HepG2 (cell line): ENCODE measurements around the gene SH3PXD2A. TPM values are rescaled to one million over a fixed set of nuclear protein-coding genes. Genes with fewer than 3 reads are reported as not detected.

Experiments
- ATAC-seq: fragments of 200-7000 bp; cut with Tn5 transposase; 3 replicates; pipeline ENCODE4 v1.9.1; 2020; ENCODE audit warnings: mild to moderate bottlenecking, moderate library complexity
- BruUV-seq: library from RNA; stranded (reverse); fragments of 400-500 nt; replicated peaks from 2 replicates; lab custom pipeline; 2021; lab: Mats Ljungman, UMichigan
- CTCF ChIA-PET: fragments of 300-600 bp; formaldehyde crosslinking; extraction: SDS; loops from one replicate; lab custom pipeline; 2021; ENCODE audit warnings: low total read pairs, inconsistent platforms, low intra/inter-chr PET ratio; lab: Yijun Ruan, JAX
- POLR2A ChIA-PET: fragments of 350-600 bp; sonication (Branson Sonifier 250); formaldehyde crosslinking; loops from one replicate; lab custom pipeline; 2020; ENCODE audit warnings: antibody characterized with exemption, inconsistent platforms; lab: Yijun Ruan, JAX
- DNase-seq: peaks from one replicate; pipeline ENCODE4 v3.0.0-alpha.2; 2015; ENCODE audit warnings: low spot score
- FAIRE-seq: peaks from 3 replicates; lab custom pipeline; 2011; peaks lifted over from hg19 to GRCh38; lab: Jason Lieb, UNC
- H2AFZ ChIP-seq: one replicate; pipeline ENCODE4 v1.6.1; 2011; ENCODE audit warnings: low read length, inconsistent platforms
- H3K27ac ChIP-seq: fragments of 300-600 bp; 3 replicates; pipeline ENCODE4 v1.8.0; 2011; ENCODE audit warnings: mixed run types, mild to moderate bottlenecking, mixed read lengths, low read length, inconsistent platforms; ENCODE audit not compliant: insufficient read depth; ENCODE audit errors: extremely low read length
- H3K27me3 ChIP-seq, 2 experiments: fragments of 200-600 bp in 1 of 2; 2 replicates in 1 of 2; 3 replicates in 1 of 2; pipeline versions ENCODE4 v1.6.0 to v1.8.0; 2011; ENCODE audit warnings: low read length in 2 of 2, mild to moderate bottlenecking in 2 of 2, moderate library complexity in 2 of 2, inconsistent platforms in 1 of 2; ENCODE audit not compliant: insufficient read depth in 2 of 2, control insufficient read depth in 1 of 2
- H3K36me3 ChIP-seq, 2 experiments: fragments of 200-600 bp in 1 of 2; replicated peaks in 1 of 2; 2 replicates in 1 of 2; 3 replicates in 1 of 2; pipeline versions ENCODE4 v1.5.1 to v1.8.0; 2011; ENCODE audit warnings: low read length in 2 of 2, inconsistent platforms in 1 of 2; ENCODE audit not compliant: insufficient read depth in 2 of 2, control insufficient read depth in 1 of 2
- H3K4me1 ChIP-seq: 2 replicates; pipeline ENCODE4 v1.5.1; 2012; ENCODE audit warnings: low read length, inconsistent platforms; ENCODE audit not compliant: insufficient read depth
- H3K4me2 ChIP-seq: 2 replicates; pipeline ENCODE4 v1.6.0; 2011; ENCODE audit warnings: low read depth, low read length, inconsistent platforms
- H3K4me3 ChIP-seq, 3 experiments: fragments of 200-600 bp in 1 of 3; sonication (generic), shearing (Covaris generic) in 1 of 3; replicated peaks in 1 of 3; 2 replicates each; pipeline ENCODE4 v1.5.1; 2011 to 2016; ENCODE audit warnings: low read length in 3 of 3, inconsistent platforms in 2 of 3, low read depth in 2 of 3, mild to moderate bottlenecking in 2 of 3, control low read depth in 1 of 3, mixed read lengths in 1 of 3; ENCODE audit not compliant: insufficient read depth in 1 of 3
- H3K79me2 ChIP-seq: one replicate; pipeline ENCODE4 v1.6.1; 2011; ENCODE audit warnings: low read length, inconsistent platforms; ENCODE audit not compliant: insufficient read depth
- H3K9ac ChIP-seq: 2 replicates; pipeline ENCODE4 v1.6.0; 2011; ENCODE audit warnings: mild to moderate bottlenecking, low read depth, low read length, inconsistent platforms; ENCODE audit not compliant: insufficient read depth
- H3K9me3 ChIP-seq: 2 replicates; pipeline ENCODE4 v1.5.1; 2012; ENCODE audit warnings: mild to moderate bottlenecking, low read length
- H4K20me1 ChIP-seq: 2 replicates; pipeline ENCODE4 v1.6.0; 2011; ENCODE audit warnings: inconsistent platforms, mild to moderate bottlenecking, low read length, moderate library complexity; ENCODE audit not compliant: insufficient read depth
- RBM22 ChIP-seq: fragments of 200-400 bp; formaldehyde crosslinking; optimal IDR thresholded peaks from 2 replicates; pipeline ENCODE3; 2017; ENCODE audit warnings: mild to moderate bottlenecking, low read length, moderate library complexity
- SMYD3 ChIP-seq: sonication (generic); formaldehyde crosslinking; IDR thresholded peaks from 2 replicates; pipeline ENCODE4 v1.8.1; 2023; ENCODE audit warnings: mild to moderate bottlenecking, missing genetic modification reagents
- SRSF9 ChIP-seq: fragments of 200-400 bp; formaldehyde crosslinking; IDR thresholded peaks from 2 replicates; pipeline ENCODE4 v1.6.1; 2018; ENCODE audit warnings: borderline replicate concordance, mild to moderate bottlenecking, low read depth, low read length; ENCODE audit not compliant: insufficient read depth, poor library complexity, severe bottlenecking
- SYNCRIP ChIP-seq: fragments of 200-400 bp; formaldehyde crosslinking; IDR thresholded peaks from 2 replicates; pipeline ENCODE4 v1.6.1; 2018; ENCODE audit warnings: mild to moderate bottlenecking, low read depth, low read length; ENCODE audit not compliant: insufficient read depth
- ZNF691 ChIP-seq: sonication (generic); formaldehyde crosslinking; IDR thresholded peaks from 2 replicates; pipeline ENCODE4 v1.4.0; 2020; ENCODE audit warnings: missing genetic modification reagents, low read depth, mild to moderate bottlenecking, borderline replicate concordance
- whole genome bisulfite sequencing: methylation state at CpG from one replicate; pipeline ENCODE4 v1.1.6; 2017; ENCODE audit warnings: low lambda C conversion rate; 5-methylcytosine and 5-hydroxymethylcytosine counted together
- in situ Hi-C: cut with HindIII; loops from 2 replicates; pipeline ENCODE4 v1.10.0; 2017; ENCODE audit warnings: low pct_unique_long_range_greater_than_20kb; ENCODE audit not compliant: extremely low pct_ligation_motif_present
- intact Hi-C: fragments of 100-400 bp; cut with micrococcal nuclease; formaldehyde crosslinking; loops from one replicate; pipeline ENCODE4 v1.10.0; 2022; ENCODE audit not compliant: unreplicated experiment
- polyA plus RNA-seq, 8 experiments: library from polyadenylated mRNA; depleted of rRNA in 3 of 8; stranded (reverse) in 7 of 8; unstranded in 1 of 8; fragments of >200 nt; fragmentation: Illumina TruSeq in 4 of 8; extraction: Trizol in 4 of 8; gene quantifications; 2 replicates each; pipeline versions ENCODE4 v1.2.1 to v1.2.3, GENCODE V29; 2011 to 2016; ENCODE audit warnings: low read depth in 4 of 8, missing spikeins in 1 of 8, mixed read lengths in 1 of 8; ENCODE audit not compliant: insufficient read depth in 1 of 8
- total RNA-seq, 5 experiments: library from RNA; depleted of rRNA; stranded (reverse); fragments of >200 nt; fragmentation: Illumina TruSeq; extraction: Trizol; gene quantifications; 2 replicates each; pipeline ENCODE4 v1.2.3, GENCODE V29; 2016; ENCODE audit warnings: low read depth in 1 of 5

Gene SH3PXD2A
- total and polyA plus RNA-seq, 2 of the 13 experiments (the other 11 are each of a cell fraction or from before 2014, with no cell fraction given) = 11.1 to 11.3 TPM

- CTCF ChIA-PET = no interaction called here
- H3K27me3 ChIP-seq = no peaks in the 10 kb centered on the region
- no peak overlapping the region for H3K4me2 ChIP-seq
- POLR2A ChIA-PET = no interaction called here
- TF ChIP-seq RBM22 (peak; percentile 52), ZNF691 (CRISPR knock-in tag) (no peak)
- DNase-seq (no peak), ATAC-seq (no peak), FAIRE-seq (no peak)
- H3K36me3 ChIP-seq = peaks cover 5 to 23% of the 10 kb centered on the region in 2 experiments; a peak in 3 of 5 replicates
- H3K79me2 ChIP-seq = no peaks in the 10 kb centered on the region
- no TSS peak for BruUV-seq
- no peaks in the 10 kb centered on the region for H3K9me3 ChIP-seq
- no peaks in the 10 kb centered on the region for H3K4me1 ChIP-seq
- intact Hi-C loops = no loop called here
- 94% methylated on average over 2 of the region's 4 CpGs for WGBS
- H3K4me3 ChIP-seq = no peak overlapping the region
- H2AFZ ChIP-seq = no peak overlapping the region
- in situ Hi-C loops = no loop called here
- H4K20me1 ChIP-seq = peaks cover 22% of the 10 kb centered on the region
- H3K27ac ChIP-seq = no peak overlapping the region
- H3K9ac ChIP-seq = no peak overlapping the region
Measured at GRCh38 chr10:103683851-103684250, 171.5 kb downstream of the SH3PXD2A start.

GRCh38 chr10:103682631-103683030 is 172.7 kb downstream of the SH3PXD2A start:
- no peaks in the 10 kb centered on the region for H3K9me3 ChIP-seq
- H3K27me3 ChIP-seq = no peaks in the 10 kb centered on the region
- ATAC-seq = no peak
- no peak overlapping the region for H3K27ac ChIP-seq
- CTCF ChIA-PET = no interaction called here
- TF ChIP-seq SYNCRIP = no peak
- no peak for TF ChIP-seq SRSF9
- no peak for TF ChIP-seq SMYD3 (CRISPR knock-in tag)
- TF ChIP-seq, all 625 proteins: peak for 0
- Histone ChIP-seq H3K9ac (no peak overlapping the region), H4K20me1 (peaks cover 22% of the 10 kb centered on the region), H3K79me2 (no peaks in the 10 kb centered on the region), H3K36me3 (peaks cover 5 to 29% of the 10 kb centered on the region in 2 experiments; a peak in 4 of 5 replicates), H3K4me3 (no peak overlapping the region), H2AFZ (no peak overlapping the region), H3K4me1 (no peaks in the 10 kb centered on the region), H3K4me2 (no peak overlapping the region)
- no TSS peak for BruUV-seq
- DNase-seq (no peak), FAIRE-seq (no peak)
- POLR2A ChIA-PET = no interaction called here
- 97% methylated on average over 12 of the region's 12 CpGs for WGBS
- intact Hi-C loops = no loop called here
- in situ Hi-C loops = no loop called here
